ACC112 (cell line): Measurements from ENCODE around the gene MAP2.

ENCODE experiments used
- H2AFZ ChIP-seq: fragments of 200-600 bp; sonication (generic); one replicate; pipeline ENCODE4 v1.6.0; 2017; ENCODE audit warnings: antibody characterized with exemption, low read length; ENCODE audit not compliant: unreplicated experiment
- H3K27ac ChIP-seq: fragments of 200-600 bp; sonication (generic); 2 replicates; pipeline ENCODE4 v1.5.1; 2014; ENCODE audit warnings: low read depth, mild to moderate bottlenecking, antibody characterized with exemption, low read length, moderate library complexity
- H3K27me3 ChIP-seq: fragments of 200-600 bp; sonication (generic); 2 replicates; pipeline ENCODE4 v1.6.1; 2014; ENCODE audit warnings: mild to moderate bottlenecking, antibody characterized with exemption, low read length, moderate library complexity, mixed read lengths; ENCODE audit not compliant: insufficient read depth
- H3K36me3 ChIP-seq: fragments of 200-600 bp; sonication (generic); 2 replicates; pipeline ENCODE4 v1.6.1; 2016; ENCODE audit warnings: mild to moderate bottlenecking, antibody characterized with exemption, low read length, moderate library complexity, mixed read lengths; ENCODE audit not compliant: insufficient read depth
- H3K4me1 ChIP-seq: fragments of 200-600 bp; sonication (generic); one replicate; pipeline ENCODE4 v1.6.1; 2016; ENCODE audit warnings: low read length, mixed read lengths; ENCODE audit not compliant: insufficient read depth, unreplicated experiment, control insufficient read depth
- H3K4me3 ChIP-seq: fragments of 200-600 bp; sonication (generic); 2 replicates; pipeline ENCODE4 v1.5.1; 2014; ENCODE audit warnings: mild to moderate bottlenecking, low read depth, low read length
- H3K79me2 ChIP-seq: fragments of 200-600 bp; sonication (generic); one replicate; pipeline ENCODE4 v1.6.0; 2016; ENCODE audit warnings: low read length; ENCODE audit not compliant: control insufficient read depth, unreplicated experiment, insufficient read depth

The MAP2 gene

DNA sequence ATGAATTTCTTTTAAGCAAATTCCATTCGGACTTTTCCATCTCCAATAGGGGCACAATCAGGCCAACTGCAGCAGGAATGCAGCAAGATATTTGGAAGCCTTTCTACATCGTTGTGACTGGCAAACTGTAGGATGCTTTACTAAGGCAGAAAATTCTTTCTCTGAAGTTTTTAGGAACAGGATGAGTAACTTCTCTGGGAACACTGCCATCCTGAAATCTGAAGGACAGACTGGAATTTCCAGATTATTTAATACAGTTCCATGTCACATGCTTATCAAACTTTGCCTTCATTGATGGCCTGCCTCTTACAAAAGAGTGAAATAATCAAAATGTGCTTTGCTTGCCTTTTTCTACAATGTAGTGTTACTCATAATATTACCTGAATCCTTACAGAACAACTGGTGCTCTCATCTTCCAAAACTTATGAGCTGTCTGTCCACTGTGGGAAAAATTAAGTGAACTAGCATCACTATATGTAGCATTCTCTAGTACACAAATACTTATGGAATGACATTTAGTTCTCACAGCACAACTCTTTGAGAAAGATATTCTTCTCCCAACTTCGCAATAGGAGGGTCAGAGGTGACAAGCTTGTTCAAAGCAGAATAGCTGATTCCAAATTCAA, 32.0 kb upstream of the MAP2 start:
- H3K27me3 ChIP-seq: no peaks in the 10 kb centered on the region
- H3K36me3 ChIP-seq: no peaks in the 10 kb centered on the region
- H2AFZ ChIP-seq: no peak overlapping the region
- peaks cover 19% of the 10 kb centered on the region for H3K4me1 ChIP-seq
- H3K4me3 ChIP-seq: no peak overlapping the region
- peak overlapping the region; percentile 81 for H3K27ac ChIP-seq
- H3K79me2 ChIP-seq: no peaks in the 10 kb centered on the region

DNA sequence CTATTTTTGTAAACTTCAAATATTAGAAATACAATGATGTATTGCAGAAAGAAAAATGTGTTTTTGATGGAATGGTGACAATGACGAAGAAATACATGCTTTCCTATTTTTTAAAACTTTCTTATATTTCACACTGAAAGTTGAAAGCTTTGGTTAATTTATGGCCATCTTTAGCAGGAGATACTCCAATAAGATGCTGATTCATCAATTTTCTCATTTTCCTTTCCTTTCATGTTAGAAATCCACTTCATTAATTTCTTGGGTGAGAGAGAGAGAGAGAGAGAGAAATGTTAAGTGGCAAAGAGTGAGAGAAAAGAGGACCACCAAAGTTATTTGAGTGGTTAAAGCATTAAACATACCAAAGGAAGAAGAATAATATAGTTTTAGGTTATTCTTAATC, 28.6 kb upstream of the MAP2 start:
- Histone ChIP-seq H3K4me1 (peaks cover 19% of the 10 kb centered on the region), H3K4me3 (no peak overlapping the region), H2AFZ (no peak overlapping the region), H3K27ac (no peak overlapping the region), H3K79me2 (no peaks in the 10 kb centered on the region), H3K27me3 (no peaks in the 10 kb centered on the region), H3K36me3 (no peaks in the 10 kb centered on the region)

DNA sequence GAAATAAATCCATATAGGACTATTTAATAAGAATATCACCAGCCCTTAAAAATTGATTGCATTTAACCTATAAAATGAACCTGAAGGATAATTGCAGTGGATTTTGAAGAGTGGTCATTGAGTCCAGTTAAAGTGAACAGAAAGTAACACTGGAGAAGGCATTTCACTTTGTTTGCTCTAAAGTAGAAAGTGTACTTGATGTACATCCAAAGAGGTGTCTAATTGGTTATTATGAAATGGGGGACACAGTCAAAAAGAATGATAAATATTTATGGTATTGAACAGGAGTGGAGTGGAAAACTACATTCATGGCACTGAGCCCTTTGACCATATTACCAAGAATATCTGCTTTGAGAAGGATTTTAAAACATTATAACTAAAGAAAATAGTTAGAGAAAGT, 28.2 kb upstream of the MAP2 start:
- H3K79me2 ChIP-seq: no peaks in the 10 kb centered on the region
- peaks cover 19% of the 10 kb centered on the region for H3K4me1 ChIP-seq
- H3K27me3 ChIP-seq: no peaks in the 10 kb centered on the region
- no peak overlapping the region for H3K27ac ChIP-seq
- no peaks in the 10 kb centered on the region for H3K36me3 ChIP-seq
- H2AFZ ChIP-seq: no peak overlapping the region
- no peak overlapping the region for H3K4me3 ChIP-seq

DNA sequence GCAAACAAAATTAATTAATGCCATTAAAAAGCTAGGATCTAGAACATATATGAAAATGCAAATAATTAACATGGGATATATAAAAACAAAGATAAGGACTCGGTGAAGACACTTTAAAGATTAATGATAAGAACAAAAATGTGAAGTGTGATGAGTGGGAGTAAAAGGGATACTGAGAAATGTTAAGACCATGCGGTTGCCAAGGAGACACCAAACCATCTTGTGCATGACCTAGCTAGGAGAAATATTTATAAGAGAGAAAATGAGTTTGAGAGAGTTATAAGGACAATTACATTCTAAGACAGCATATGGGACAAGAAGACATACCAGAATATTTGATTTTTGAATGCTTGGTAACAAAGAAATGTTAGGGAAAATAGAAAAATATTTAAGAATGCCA, 25.4 kb upstream of the MAP2 start:
- Histone ChIP-seq H3K27ac (no peak overlapping the region), H3K4me3 (no peak overlapping the region), H2AFZ (no peak overlapping the region), H3K79me2 (no peaks in the 10 kb centered on the region), H3K4me1 (no peaks in the 10 kb centered on the region), H3K36me3 (no peaks in the 10 kb centered on the region), H3K27me3 (no peaks in the 10 kb centered on the region)

DNA sequence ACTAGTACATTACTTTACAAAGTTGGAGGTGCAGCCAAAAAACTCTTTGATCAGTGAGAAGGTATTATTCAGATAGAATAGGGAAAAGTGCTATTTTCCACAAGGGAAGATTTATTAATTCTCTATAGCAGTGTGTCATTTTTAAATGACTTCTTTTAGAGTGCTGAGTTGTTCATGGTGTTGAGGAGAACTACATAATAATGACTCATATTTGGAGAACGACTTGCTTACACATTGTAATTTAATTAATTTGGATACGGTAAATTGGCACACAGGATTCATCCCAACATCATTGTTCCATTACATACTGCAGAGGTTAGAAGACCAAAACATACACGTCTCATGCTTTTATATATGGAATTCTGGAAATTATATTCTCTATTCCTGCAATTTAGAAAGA, 22.1 kb upstream of the MAP2 start:
- Histone ChIP-seq H3K79me2 (no peaks in the 10 kb centered on the region), H3K4me1 (no peaks in the 10 kb centered on the region), H3K4me3 (no peak overlapping the region), H3K36me3 (no peaks in the 10 kb centered on the region), H2AFZ (no peak overlapping the region), H3K27ac (no peak overlapping the region), H3K27me3 (no peaks in the 10 kb centered on the region)

DNA sequence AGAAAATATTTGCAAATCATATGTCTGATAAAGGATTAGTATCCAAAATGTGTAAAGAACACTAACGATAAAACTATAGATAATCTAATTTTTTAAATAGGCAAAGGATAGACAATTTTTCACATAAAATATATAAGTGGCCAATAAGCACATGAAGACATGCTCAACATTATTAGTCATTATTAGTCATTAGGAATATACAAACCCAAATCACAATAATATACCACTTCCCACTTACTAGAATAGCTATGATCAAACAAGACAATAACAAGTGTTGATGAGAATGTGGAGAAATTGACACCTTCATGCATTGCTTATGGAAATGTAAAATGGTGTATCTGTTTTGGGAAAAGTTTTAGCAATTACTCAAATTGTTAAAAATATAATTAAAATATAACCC, 12.6 kb upstream of the MAP2 start:
- H3K27ac ChIP-seq: no peak overlapping the region
- H3K36me3 ChIP-seq: no peaks in the 10 kb centered on the region
- H2AFZ ChIP-seq: no peak overlapping the region
- no peaks in the 10 kb centered on the region for H3K79me2 ChIP-seq
- no peak overlapping the region for H3K4me3 ChIP-seq
- H3K27me3 ChIP-seq: no peaks in the 10 kb centered on the region
- H3K4me1 ChIP-seq: no peaks in the 10 kb centered on the region

DNA sequence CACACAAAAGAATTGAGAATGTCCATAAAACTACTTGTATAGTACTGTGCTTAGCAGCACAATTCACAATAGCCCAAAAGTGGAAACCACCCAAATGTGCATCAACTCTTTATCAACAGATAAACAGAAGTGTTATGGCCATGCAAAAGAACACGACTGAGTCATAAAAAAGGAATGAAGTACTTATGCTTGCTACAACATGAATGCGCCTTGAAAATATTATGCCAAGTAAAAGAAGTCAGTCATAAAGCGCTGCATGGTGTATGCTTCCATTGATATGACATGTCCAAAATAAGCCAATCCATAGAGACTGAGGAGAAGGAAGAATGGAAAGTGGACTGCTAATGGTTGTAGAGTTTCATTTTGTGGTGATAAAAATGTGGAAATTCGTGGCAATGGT, 12.1 kb upstream of the MAP2 start:
- H3K27ac ChIP-seq: no peak overlapping the region
- H3K4me3 ChIP-seq: no peak overlapping the region
- no peaks in the 10 kb centered on the region for H3K27me3 ChIP-seq
- H3K79me2 ChIP-seq: no peaks in the 10 kb centered on the region
- H3K4me1 ChIP-seq: no peaks in the 10 kb centered on the region
- no peaks in the 10 kb centered on the region for H3K36me3 ChIP-seq
- H2AFZ ChIP-seq: no peak overlapping the region

DNA sequence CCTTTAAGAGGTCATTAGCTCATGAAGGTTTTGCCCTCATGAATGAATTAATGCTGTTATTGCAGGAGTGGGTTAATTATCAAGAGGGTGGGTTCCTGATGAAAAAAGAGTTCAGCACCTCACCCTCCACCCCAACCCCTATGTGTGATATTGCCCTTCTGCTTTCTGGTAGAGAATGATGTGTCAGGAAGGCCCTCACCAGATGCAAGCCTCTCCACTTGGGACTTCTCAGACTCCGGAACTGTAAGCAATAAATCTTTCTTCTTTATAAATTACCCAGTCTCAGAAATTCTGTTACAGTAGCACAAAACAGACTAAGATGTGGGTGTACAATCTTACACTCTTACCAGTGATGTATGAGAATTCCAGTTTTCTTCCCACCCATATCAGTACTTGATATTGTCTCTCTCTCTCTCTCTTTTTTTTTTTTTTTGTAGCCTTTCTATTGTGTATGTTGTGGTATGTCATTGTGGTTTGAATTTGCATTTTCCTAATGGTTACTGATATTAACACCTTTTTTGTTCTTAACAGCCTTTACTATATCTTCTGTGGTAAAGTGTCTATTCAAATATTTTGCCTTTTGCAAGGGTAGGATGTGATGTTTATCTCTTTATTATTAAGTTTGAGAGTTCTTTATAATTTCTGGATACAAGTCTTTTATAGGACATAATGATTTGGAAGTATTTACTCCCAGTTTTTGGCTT, 10.4 kb upstream of the MAP2 start:
- Histone ChIP-seq H3K27ac (no peak overlapping the region), H3K4me1 (no peaks in the 10 kb centered on the region), H3K36me3 (no peaks in the 10 kb centered on the region), H2AFZ (no peak overlapping the region), H3K79me2 (no peaks in the 10 kb centered on the region), H3K4me3 (no peak overlapping the region), H3K27me3 (no peaks in the 10 kb centered on the region)

DNA sequence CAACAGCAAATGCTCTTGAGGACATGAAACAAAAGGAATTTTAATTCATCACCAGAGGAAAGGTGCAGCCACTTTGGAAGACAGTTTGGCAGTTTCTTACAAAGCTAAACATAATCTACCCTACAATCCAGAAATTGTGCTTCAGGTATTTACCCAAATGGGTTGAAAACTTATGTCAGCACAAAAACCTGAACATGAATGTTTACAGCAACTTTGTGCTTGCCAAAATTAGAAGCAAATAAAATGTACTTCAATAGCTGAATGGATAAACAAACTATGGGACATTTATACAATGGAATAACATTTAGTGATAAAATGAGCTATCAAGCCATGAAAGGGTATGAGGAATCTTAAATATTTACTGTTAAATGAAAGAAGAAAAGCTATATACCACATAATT, 6.9 kb upstream of the MAP2 start:
- no peaks in the 10 kb centered on the region for H3K79me2 ChIP-seq
- H3K27ac ChIP-seq: no peak overlapping the region
- H2AFZ ChIP-seq: no peak overlapping the region
- no peaks in the 10 kb centered on the region for H3K27me3 ChIP-seq
- no peak overlapping the region for H3K4me3 ChIP-seq
- H3K4me1 ChIP-seq: no peaks in the 10 kb centered on the region
- no peaks in the 10 kb centered on the region for H3K36me3 ChIP-seq

DNA sequence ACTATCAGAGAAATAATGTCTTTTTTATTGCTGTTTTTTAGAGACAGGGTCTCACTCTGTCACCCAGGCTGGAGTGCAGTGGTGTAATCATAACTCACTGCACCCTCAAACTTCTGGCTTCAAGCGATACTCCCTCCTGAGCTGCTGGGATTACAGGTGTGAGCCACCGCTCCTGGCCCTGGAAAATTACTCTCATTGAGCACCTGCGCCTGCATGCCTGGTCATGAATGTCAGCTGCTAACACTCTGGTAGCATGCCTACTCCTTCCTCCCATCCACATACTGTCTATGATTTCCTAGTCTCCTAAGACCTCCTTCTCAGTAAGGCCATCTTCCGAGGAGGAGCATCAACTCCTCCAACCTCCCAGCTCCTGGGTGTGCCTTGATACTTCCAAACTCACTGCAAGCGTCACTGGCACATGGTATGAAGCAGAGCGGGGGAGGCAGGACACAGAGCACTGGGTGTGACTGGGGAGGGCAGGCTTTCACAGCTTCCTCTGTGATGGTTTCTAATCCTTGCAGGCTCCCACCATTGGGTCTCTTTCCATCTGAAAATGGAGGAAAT, 1.6 kb upstream of the MAP2 start:
- Histone ChIP-seq H3K4me3 (no peak overlapping the region), H3K79me2 (peaks cover 26% of the 10 kb centered on the region), H3K4me1 (peaks cover 15% of the 10 kb centered on the region), H2AFZ (no peak overlapping the region), H3K27me3 (no peaks in the 10 kb centered on the region), H3K27ac (no peak overlapping the region), H3K36me3 (no peaks in the 10 kb centered on the region)

DNA sequence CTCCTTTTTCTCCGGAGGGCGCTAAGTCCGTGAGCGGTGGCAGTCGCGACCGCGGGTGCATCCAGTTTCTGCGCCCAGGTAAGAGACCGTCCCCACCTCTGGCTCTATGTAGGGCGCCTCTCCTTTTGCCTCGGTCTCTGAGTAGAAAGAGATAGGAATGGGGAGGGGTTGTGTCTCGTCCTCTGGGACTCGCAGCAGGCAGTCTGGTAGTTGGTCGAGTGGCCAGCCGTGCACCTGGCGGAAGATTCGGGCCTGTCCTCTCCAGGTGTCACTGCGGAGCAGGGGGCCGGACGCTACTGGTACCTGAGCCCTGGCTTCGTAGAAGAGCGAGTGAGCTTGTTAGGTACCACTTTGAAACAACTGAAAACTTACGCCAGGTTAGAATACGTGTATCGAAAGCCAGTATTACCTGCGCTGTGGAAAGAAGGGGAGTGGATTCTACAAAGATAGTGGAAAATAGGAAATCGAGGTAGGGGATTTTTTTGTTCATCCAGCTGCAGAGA, 403 bp downstream of the MAP2 start:
- Histone ChIP-seq H3K27ac (peak overlapping the region; percentile 39; the same call in 1 of the 2 replicates), H3K4me1 (peaks cover 25% of the 10 kb centered on the region), H3K4me3 (peak overlapping the region; percentile 99), H3K27me3 (no peaks in the 10 kb centered on the region), H3K36me3 (no peaks in the 10 kb centered on the region), H3K79me2 (peaks cover 37% of the 10 kb centered on the region), H2AFZ (peak overlapping the region; percentile 81)
